ENCODE data around the gene MYL4.
"Not testable (repeated sequence)": the region's sequence is repeated elsewhere in the genome, so short reads cannot be mapped to it uniquely, and the experiment has no call there.

Gene MYL4

DNA sequence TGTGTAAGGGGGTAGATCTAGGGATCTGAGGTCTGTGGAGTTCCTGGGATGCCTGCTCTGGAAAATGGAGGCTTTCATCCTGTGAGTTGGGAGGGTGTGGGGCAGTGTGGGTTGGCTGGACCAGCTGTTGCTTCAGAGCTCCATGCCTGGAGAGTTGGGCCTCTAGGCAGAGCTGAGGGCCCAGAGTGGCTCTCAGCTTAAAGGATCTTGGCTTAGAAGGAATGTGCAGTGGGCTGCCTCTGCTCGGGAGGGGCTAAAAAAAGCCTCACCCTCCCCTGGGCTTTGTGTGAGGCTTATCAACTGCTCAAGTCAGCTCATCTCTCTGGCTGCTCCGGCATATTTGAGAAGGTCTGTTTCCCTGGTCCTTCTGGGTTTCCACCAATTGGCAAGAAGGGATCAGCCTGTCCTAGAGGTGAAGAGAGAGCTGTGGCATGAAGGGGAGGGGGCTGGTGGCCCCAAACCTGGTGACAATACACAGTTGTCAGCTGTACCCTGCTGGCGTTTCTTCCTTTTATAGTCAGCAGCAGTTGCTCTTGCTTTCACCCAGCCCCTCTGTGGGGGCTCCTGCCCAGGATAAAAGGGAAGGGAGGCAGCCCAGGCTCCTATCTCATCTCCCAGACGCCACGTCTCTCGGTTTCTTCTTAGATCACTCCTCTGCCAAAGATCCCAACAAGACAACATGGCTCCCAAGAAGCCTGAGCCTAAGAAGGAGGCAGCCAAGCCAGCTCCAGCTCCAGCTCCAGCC, at the start of gene MYL4:
MYL4 (plus strand) TSS at position 605 of the 745 bp plus-strand sequence; CDS start at position 680, 75 bp downstream.
- no peak within 1 kb of the TSS for H3K9ac ChIP-seq (ENCODE audit: low read depth, low read length)
- no peak within 1 kb of the TSS for H3K27ac ChIP-seq (ENCODE audit: low read depth, low read length)
- no peaks in the 10 kb centered on the region for H3K36me3 ChIP-seq (ENCODE audit: control insufficient read depth, insufficient read depth, low read length)
- no peak within 1 kb of the TSS for H3K4me3 ChIP-seq (ENCODE audit: low read depth, low read length)
- H3K9me3 ChIP-seq (ENCODE audit: control insufficient read depth, insufficient read depth, low read length) = no peaks in the 10 kb centered on the region
- H3K27me3 ChIP-seq (ENCODE audit: control insufficient read depth, insufficient read depth, low read length) = no peaks in the 10 kb centered on the region
- no peaks in the 10 kb centered on the region for H3K4me1 ChIP-seq (ENCODE audit: control insufficient read depth, insufficient read depth, low read length)

DNA sequence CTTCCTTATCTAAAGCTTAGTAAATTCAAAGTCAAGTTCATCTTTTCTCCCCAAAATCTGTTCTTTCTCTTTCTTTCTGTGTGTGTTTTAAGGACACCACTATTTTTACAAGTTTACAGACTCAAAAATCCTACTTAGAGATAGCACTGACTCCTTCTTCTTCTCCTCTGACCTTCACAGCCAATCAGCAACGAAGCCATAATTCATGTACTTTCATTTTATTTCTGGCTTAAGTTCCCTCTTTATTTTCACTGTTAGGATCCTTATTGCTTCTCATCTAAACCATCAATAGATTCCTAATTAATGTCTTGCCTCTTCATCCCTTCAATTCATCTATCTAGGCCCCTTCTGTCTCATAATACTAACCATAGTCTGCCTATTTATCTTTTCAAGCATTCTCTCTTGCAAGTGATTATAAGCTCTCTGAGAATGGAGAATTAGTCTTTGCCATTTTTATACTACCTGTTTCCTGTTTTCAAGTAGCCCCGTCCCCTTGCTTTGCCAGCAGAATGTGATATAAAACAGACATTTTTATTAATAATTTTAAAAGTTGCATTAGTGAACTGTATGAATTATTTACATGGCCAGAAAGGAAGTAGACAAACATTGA, 47.0 kb upstream of the MYL4 start:
- Histone ChIP-seq H3K4me1 (ENCODE audit: control insufficient read depth, insufficient read depth, low read length) (no peaks in the 10 kb centered on the region), H3K9me3 (ENCODE audit: control insufficient read depth, insufficient read depth, low read length) (no peaks in the 10 kb centered on the region), H3K36me3 (ENCODE audit: control insufficient read depth, insufficient read depth, low read length) (peaks cover 75% of the 10 kb centered on the region), H3K27me3 (ENCODE audit: control insufficient read depth, insufficient read depth, low read length) (no peaks in the 10 kb centered on the region), H3K27ac (ENCODE audit: low read depth, low read length) (no peak overlapping the region), H3K9ac (ENCODE audit: low read depth, low read length) (no peak overlapping the region), H3K4me3 (ENCODE audit: low read depth, low read length) (no peak overlapping the region)

DNA sequence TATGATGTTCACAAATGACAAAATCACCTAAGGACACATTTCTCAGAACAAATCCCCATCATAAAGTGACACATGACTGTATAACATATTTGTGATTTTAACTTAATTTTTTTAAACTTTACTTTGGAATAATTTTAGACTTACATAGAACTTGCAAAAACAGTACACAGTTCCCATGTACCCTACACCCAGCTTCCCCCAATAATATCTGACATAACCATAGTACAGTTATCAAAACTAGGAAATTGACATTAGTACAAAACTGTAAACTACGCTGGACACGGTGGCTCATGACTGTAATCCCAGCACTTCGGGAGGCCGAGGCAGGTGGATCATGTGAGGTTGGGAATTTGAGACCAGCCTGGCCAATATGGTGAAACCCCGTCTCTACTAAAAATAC, 44.9 kb upstream of the MYL4 start:
- Histone ChIP-seq H3K4me1 (ENCODE audit: control insufficient read depth, insufficient read depth, low read length) (no peaks in the 10 kb centered on the region), H3K27me3 (ENCODE audit: control insufficient read depth, insufficient read depth, low read length) (no peaks in the 10 kb centered on the region), H3K9ac (ENCODE audit: low read depth, low read length) (no peak overlapping the region), H3K36me3 (ENCODE audit: control insufficient read depth, insufficient read depth, low read length) (peaks cover 77% of the 10 kb centered on the region), H3K9me3 (ENCODE audit: control insufficient read depth, insufficient read depth, low read length) (no peaks in the 10 kb centered on the region), H3K27ac (ENCODE audit: low read depth, low read length) (no peak overlapping the region), H3K4me3 (ENCODE audit: low read depth, low read length) (no peak overlapping the region)

DNA sequence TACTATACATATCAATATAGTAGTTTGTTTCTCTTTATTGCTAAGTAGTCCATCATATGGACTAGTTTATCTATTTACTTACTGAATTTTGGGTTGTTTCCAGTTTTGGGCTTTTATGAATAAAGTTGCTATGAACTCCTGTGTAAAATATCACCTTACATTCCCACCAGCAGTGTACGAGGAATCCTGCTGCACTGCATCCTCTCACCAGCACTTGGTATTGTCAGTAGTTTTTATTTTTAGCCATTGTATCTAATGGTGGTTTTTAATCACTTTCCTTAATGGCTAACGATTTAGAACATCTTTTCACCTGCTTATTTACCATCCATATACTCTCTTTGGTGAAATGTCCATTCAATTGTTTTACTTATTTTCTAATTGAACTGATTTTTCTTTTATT, 44.0 kb upstream of the MYL4 start:
- Histone ChIP-seq H3K4me1 (ENCODE audit: control insufficient read depth, insufficient read depth, low read length) (no peaks in the 10 kb centered on the region), H3K27me3 (ENCODE audit: control insufficient read depth, insufficient read depth, low read length) (no peaks in the 10 kb centered on the region), H3K9ac (ENCODE audit: low read depth, low read length) (no peak overlapping the region), H3K9me3 (ENCODE audit: control insufficient read depth, insufficient read depth, low read length) (no peaks in the 10 kb centered on the region), H3K36me3 (ENCODE audit: control insufficient read depth, insufficient read depth, low read length) (peaks cover 75% of the 10 kb centered on the region), H3K4me3 (ENCODE audit: low read depth, low read length) (no peak overlapping the region), H3K27ac (ENCODE audit: low read depth, low read length) (no peak overlapping the region)

DNA sequence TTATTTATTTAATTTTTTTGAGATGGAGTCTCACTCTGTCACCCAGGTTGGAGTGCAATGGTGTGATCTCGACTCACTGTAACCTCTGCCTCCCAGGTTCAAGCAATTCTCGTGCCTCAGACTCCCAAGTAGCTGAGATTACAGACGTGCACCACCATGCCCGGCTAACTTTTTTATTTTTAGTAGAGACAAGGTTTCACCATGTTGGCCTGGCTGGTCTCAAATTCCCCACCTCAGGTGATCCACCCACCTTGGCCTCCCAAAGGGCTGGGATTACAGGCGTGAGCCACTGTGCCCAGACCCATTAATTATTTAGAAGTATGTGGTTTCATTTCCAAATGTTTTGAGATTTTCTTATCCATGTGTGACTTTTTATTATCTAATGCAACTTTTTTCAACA, 42.3 kb upstream of the MYL4 start:
- H3K36me3 ChIP-seq (ENCODE audit: control insufficient read depth, insufficient read depth, low read length) = peaks cover 69% of the 10 kb centered on the region
- not testable (repeated sequence) for H3K4me3 ChIP-seq (ENCODE audit: low read depth, low read length); H3K9ac ChIP-seq (ENCODE audit: low read depth, low read length); H3K27me3 ChIP-seq (ENCODE audit: control insufficient read depth, insufficient read depth, low read length); H3K4me1 ChIP-seq (ENCODE audit: control insufficient read depth, insufficient read depth, low read length); H3K9me3 ChIP-seq (ENCODE audit: control insufficient read depth, insufficient read depth, low read length); H3K27ac ChIP-seq (ENCODE audit: low read depth, low read length)

DNA sequence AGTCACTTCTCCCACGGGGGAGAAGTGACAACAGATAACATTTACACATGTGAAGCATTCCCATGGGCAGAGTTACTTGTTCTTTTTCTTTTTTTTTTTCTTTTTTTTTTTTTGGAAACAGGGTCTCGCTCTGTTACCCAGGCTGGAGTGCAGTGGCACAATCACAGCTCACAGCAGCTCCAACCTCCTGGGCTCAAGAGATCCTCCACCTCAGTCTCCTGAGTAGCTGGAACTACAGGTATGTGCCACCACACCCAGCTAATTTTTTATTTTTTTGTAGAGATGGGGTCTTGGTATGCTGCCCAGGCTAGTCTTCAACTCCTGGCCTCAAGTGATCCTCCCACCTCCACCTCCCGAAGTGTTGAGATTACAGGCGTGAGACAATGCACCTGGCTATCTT, 40.3 kb upstream of the MYL4 start:
- not testable (repeated sequence) for H3K27ac ChIP-seq (ENCODE audit: low read depth, low read length); H3K9me3 ChIP-seq (ENCODE audit: control insufficient read depth, insufficient read depth, low read length); H3K9ac ChIP-seq (ENCODE audit: low read depth, low read length); H3K4me3 ChIP-seq (ENCODE audit: low read depth, low read length); H3K4me1 ChIP-seq (ENCODE audit: control insufficient read depth, insufficient read depth, low read length); H3K27me3 ChIP-seq (ENCODE audit: control insufficient read depth, insufficient read depth, low read length)
- H3K36me3 ChIP-seq (ENCODE audit: control insufficient read depth, insufficient read depth, low read length) = peaks cover 68% of the 10 kb centered on the region

GRCh38 chr17:47170710-47171109, 38.4 kb upstream of the MYL4 start:
- Histone ChIP-seq H3K27ac (ENCODE audit: low read depth, low read length) (no peak overlapping the region), H3K27me3 (ENCODE audit: control insufficient read depth, insufficient read depth, low read length) (no peaks in the 10 kb centered on the region), H3K4me1 (ENCODE audit: control insufficient read depth, insufficient read depth, low read length) (peaks cover 4% of the 10 kb centered on the region; the same call in 1 of the 2 replicates), H3K9me3 (ENCODE audit: control insufficient read depth, insufficient read depth, low read length) (no peaks in the 10 kb centered on the region), H3K9ac (ENCODE audit: low read depth, low read length) (no peak overlapping the region), H3K4me3 (ENCODE audit: low read depth, low read length) (no peak overlapping the region), H3K36me3 (ENCODE audit: control insufficient read depth, insufficient read depth, low read length) (peaks cover 71% of the 10 kb centered on the region)

DNA sequence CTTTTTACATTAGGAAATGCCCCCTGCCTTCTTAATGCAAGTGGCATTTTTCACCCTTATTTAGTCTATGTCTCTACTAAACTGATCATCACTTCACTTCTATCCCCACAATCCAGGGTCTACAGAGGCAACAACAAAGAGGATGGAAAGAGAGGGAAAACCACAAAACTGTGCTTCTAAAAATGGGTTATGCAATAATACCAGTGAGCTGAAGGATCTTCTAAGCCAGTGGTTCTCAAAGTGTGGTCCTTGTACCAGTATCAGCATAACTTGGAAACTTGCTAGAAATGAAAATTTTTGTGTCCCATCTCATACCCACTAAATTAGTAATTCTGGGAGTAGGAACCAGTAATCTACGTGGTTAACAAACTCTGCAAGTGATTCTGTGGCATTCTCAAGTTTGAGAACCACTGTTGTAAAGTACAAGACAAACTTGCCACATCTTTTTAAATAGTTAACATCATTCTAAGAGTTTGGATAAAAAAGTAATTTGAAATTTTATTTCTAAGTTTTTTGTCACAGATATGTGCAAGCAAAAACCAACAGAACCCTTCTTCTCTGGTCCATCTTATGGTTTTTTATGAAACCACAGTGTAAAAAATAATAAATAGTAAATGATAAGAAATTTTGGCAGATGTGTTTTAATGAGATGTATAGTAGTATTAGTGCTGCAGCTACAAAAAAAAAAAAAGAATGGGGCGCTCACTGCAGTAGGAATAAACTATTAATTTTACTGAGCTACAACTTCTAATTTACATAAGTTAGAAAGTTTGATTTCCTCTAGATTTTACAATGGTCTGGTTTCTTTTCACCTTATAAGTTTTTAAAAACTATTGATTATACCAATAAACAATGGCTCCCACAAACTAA, 36.2 kb upstream of the MYL4 start:
- Histone ChIP-seq H3K36me3 (ENCODE audit: control insufficient read depth, insufficient read depth, low read length) (peaks cover 60% of the 10 kb centered on the region), H3K27me3 (ENCODE audit: control insufficient read depth, insufficient read depth, low read length) (no peaks in the 10 kb centered on the region), H3K4me1 (ENCODE audit: control insufficient read depth, insufficient read depth, low read length) (peaks cover 6% of the 10 kb centered on the region; the same call in 1 of the 2 replicates), H3K9ac (ENCODE audit: low read depth, low read length) (no peak overlapping the region), H3K27ac (ENCODE audit: low read depth, low read length) (no peak overlapping the region), H3K9me3 (ENCODE audit: control insufficient read depth, insufficient read depth, low read length) (no peaks in the 10 kb centered on the region), H3K4me3 (ENCODE audit: low read depth, low read length) (no peak overlapping the region)

DNA sequence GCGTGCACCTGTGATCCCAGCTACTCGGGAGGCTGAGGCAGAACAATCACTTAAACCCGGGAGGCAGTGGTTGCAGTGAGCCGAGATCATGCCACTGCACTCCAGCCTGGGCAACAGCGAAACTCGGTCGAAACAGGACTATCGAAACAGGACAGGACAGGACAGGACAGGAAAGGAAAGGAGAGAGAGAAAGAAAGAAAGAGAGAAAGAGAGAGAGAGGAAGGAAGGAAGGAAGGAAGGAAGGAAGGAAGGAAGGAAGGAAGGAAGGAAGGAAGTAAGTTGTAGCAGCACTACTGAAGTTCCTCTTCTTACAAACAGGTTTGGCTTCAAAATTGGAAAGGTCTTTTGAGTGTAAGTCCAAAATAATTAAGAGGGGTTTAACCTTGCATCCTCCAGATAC, 34.3 kb upstream of the MYL4 start:
- peaks cover 57% of the 10 kb centered on the region for H3K36me3 ChIP-seq (ENCODE audit: control insufficient read depth, insufficient read depth, low read length)
- H3K4me1 ChIP-seq (ENCODE audit: control insufficient read depth, insufficient read depth, low read length); H3K27me3 ChIP-seq (ENCODE audit: control insufficient read depth, insufficient read depth, low read length); H3K27ac ChIP-seq (ENCODE audit: low read depth, low read length); H3K9me3 ChIP-seq (ENCODE audit: control insufficient read depth, insufficient read depth, low read length); H3K9ac ChIP-seq (ENCODE audit: low read depth, low read length); H3K4me3 ChIP-seq (ENCODE audit: low read depth, low read length): not testable (repeated sequence)

DNA sequence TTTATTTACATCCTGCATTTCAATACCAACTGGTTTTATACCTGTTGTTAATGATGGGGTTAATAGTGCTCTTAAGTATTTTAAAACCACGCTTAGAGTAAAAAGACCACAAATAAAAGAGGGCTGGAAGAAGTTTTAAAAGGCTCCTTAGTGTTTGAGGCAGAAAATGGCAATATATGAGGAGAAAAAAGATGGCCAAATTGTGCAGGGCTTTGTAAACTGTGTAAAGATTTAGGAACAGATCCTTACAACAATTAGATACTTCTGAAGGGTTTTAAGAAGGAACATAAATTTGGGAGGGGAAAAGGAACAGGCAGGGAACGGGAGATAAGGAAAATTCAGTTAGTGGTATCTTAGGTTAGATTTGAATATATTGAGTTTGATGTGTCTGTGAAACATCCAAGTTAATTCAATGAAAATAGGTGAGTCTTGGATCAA, 32.7 kb upstream of the MYL4 start:
- Histone ChIP-seq H3K9ac (ENCODE audit: low read depth, low read length) (no peak overlapping the region), H3K4me3 (ENCODE audit: low read depth, low read length) (no peak overlapping the region), H3K27ac (ENCODE audit: low read depth, low read length) (no peak overlapping the region), H3K36me3 (ENCODE audit: control insufficient read depth, insufficient read depth, low read length) (peaks cover 53% of the 10 kb centered on the region), H3K27me3 (ENCODE audit: control insufficient read depth, insufficient read depth, low read length) (no peaks in the 10 kb centered on the region), H3K4me1 (ENCODE audit: control insufficient read depth, insufficient read depth, low read length) (peaks cover 6% of the 10 kb centered on the region; the same call in 1 of the 2 replicates), H3K9me3 (ENCODE audit: control insufficient read depth, insufficient read depth, low read length) (no peaks in the 10 kb centered on the region)

DNA sequence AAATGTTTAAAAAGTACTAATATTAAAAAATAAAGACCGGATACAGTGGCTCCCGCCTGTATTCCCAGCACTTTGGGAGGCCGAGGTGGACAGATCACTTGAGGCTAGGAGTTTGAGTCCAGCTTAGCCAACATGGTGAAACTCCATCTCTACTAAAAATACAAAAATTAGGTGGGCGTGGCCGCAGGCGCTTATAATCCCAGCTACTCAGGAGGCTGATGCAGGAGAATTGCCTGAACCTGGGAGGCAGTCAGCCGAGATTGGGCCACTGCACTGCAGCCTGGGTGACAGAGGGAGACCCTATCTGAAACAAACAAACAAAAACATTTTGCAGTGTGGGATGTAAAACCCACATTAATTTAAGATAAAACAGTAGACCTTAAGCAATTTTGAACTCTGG, 31.9 kb upstream of the MYL4 start:
- H3K27me3 ChIP-seq (ENCODE audit: control insufficient read depth, insufficient read depth, low read length) = no peaks in the 10 kb centered on the region
- no peaks in the 10 kb centered on the region for H3K9me3 ChIP-seq (ENCODE audit: control insufficient read depth, insufficient read depth, low read length)
- H3K4me3 ChIP-seq (ENCODE audit: low read depth, low read length) = no peak overlapping the region
- peaks cover 13% of the 10 kb centered on the region for H3K4me1 ChIP-seq (ENCODE audit: control insufficient read depth, insufficient read depth, low read length)
- no peak overlapping the region for H3K9ac ChIP-seq (ENCODE audit: low read depth, low read length)
- H3K36me3 ChIP-seq (ENCODE audit: control insufficient read depth, insufficient read depth, low read length) = peaks cover 54% of the 10 kb centered on the region
- no peak overlapping the region for H3K27ac ChIP-seq (ENCODE audit: low read depth, low read length)
